HG03095 (cell line): ENCODE data around the gene TMCO5A.

Experiments used
- ATAC-seq: cut with Tn5 transposase; IDR thresholded peaks from one replicate; pipeline ENCODE4 v1.9.1; 2021; ENCODE audit warnings: moderate library complexity; ENCODE audit not compliant: unreplicated experiment

Gene TMCO5A

DNA sequence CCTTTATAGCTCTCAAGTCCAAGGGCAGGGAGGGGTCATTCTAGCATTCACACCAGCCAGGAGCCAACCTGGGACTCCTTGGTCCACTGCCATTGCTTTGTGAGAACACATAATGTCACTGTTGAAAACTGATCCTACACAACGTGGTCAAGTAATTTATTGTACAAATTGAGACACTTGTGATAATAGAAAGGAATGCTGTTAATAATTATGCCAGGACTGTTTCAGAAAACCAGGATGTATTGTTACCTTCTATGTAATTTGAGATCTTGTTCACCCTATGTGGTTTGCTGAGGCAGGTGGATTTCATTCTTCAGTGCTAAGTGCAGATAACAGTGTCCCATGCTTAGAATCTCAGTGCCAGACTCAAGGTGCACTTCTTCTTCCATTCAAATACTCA is 33.3 kb downstream of the TMCO5A start:
- ATAC-seq: no peak

DNA sequence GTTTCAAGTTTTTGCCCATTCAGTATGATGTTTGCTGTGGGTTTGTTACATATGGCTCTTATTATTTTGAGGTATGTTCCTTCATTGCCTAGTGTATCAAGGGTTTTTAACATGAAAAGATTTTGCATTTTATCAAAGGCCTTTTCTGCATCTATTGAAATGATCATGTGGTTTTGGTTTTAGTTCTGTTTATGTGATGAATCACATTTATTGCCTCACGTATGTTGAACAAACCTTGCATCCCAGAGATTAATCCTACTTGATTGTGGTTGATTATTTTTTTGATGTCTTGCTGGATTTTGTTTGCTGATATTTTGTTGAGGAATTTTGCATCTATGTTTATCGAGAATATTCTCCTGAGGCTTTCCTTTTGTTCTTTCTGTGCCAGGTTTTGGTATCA is 39.4 kb downstream of the TMCO5A start:
- no peak for ATAC-seq

DNA sequence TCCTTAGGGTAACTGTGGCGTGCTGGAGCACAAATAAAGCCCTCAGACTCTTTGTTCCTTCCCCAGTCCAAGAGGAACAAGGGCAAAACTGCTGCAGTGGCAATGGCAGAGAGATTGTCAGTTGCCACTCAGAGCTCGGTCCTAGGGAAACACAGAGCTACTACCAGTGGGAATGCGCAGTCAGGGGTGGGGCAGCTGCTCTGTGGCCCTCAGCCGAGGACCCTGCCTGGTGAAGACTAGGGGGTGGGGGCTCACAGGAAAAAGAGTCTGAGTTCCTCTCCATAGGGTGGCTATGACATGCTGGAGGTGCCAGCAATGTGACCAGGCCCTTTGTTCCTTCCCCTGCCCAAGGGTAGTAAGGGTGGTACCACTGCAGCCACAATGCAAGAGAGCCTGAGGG is 43.8 kb downstream of the TMCO5A start:
- ATAC-seq: no peak

DNA sequence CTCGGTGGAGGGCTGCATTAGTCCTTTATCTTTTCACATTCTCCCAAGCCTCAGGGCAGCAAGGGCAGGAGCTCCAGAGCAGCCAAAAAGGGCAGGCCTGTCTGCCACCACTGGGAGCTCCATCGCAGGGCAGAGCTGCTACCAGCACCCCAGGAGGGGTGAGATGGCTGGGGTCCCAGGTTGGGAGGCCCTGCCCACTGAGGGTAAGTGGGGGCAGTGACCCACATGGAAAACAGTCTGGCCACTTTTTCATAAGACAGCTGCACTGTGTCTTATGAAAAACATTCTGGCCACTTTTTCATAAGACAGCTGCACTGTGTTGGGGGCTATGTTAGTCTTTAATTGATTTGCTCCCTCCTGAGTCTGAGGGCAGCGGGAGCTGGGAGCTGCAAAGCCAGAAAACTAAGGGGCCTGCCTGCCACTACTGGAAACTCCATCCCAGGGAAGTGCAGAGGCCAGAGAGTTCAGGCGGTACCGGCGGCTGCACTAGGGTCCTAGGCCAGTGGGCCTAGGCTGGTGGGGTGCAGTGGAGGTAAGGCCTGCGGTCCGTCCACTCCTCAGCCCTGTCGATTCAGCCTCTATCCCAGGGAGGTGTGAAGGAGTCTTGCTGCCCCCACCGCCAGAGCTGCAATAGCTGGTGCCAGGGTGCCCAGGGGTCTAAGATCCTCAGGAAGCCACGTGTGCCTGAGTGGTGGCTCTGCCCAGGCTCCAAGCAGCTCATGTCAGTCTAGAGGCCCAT is 45.4 kb downstream of the TMCO5A start:
- no peak for ATAC-seq

DNA sequence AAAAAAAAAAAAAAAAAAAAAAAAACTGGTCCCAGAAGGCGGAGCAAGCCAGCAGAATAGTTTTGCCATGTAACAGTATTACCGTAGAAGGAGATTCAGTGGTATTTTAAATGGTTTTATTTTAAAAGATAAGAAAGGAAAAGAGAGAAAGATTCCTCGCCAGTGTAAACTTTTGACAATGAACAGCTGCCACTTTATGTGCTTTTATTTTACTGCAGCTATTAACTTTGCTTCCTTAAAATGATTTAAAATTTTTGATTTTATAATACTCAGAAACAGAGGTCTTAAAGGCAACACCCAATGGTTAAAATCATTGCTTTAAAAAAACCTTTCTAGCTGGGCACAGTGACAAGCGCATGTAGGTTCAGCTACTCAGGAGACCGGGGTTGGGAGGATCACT is 46.8 kb downstream of the TMCO5A start:
- no peak for ATAC-seq

DNA sequence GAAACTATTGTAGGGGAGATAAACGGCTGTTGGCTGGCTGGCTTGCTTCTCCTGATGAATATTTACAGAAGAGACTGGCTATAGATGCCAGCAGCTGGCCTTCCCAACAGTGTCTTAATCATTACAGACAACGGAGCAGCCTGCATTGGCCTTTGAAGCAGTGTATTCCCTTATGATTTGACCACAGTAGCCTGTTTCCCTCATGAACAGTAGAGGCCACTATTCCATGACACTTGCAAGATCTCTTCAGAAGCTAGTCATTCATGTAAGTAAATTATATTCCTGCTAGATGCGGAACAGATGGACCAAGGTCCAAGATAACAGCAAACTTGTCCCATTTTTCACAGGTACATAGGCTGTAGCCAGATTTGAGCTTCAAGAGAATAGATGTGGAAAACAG is 47.3 kb downstream of the TMCO5A start:
- no peak for ATAC-seq

DNA sequence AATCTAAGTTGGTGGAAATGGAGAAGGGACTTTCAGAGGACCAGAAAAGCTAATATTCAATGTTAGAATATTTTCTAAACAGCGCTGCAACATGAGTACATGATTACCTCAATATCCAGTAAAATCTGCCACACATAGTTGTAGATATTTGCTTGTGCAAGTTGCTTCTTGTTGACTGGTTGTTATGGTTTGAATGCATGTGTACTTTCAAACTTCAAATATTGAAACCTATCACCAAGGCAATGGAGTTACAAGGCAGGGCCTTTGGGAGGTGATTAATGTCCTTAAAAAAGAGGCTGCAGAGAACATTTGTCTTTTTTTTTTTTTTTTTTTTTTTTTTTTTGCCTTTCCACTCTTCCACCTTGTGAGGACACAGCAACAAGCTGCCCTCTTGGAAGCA is 49.9 kb downstream of the TMCO5A start:
- ATAC-seq: no peak

DNA sequence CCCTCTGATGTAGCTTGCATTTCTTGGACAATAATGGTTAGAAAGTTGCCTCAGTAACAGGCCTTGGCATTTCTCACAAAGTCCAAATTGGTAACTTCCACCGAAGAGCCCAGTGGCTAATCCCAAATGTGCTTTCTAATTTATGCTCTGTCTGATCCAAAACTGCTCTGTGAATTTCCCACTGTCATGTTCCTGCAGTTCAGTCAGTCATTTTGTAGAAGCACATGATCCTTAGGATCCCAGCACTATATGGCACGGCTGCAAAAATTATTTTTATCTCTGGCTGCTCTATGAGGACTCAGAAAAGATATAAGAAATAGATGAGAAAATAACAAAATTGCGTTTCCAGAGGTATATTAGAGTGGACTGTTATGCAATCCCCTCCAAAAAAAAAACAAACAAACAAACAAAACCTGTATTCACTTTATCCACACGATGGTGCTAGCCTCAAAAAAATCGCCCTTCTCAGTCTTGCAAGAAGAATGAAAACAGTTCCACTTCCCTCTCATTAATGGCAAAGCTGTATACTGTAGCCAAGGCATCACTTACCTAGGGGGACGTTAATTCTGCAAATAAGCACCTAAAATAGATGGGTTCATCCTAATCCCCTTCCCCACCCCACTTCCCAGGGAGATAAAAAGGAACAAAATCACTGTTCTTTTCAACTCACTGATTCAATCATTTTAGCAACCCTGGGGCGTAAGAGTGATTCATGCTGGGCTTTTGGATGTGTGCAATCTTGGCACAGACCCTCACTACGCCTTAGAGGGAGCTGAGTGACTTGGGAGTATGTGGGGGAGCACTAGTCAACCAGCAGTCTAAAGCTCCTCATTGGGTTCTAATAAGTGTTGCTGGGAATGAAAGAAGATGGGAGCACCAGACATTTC is 61.3 kb downstream of the TMCO5A start:
- no peak for ATAC-seq
